Neural progenitor cell (in vitro differentiated cells): ENCODE data around the gene RASSF3. TPM values are rescaled to one million over a fixed set of nuclear protein-coding genes. Genes with fewer than 3 reads are reported as not detected.
A peak's percentile ranks its signal among the peaks of the same experiment; 100 is the strongest.

Experiments
- DNase-seq: peaks from one replicate; pipeline ENCODE4 v3.0.0-alpha.2; 2016; ENCODE audit warnings: low spot score
- H2AFZ ChIP-seq: fragments of 200-600 bp; sonication (generic); replicated peaks from 2 replicates; pipeline ENCODE4 v1.6.1; 2016; ENCODE audit warnings: antibody characterized with exemption
- H3F3A ChIP-seq: fragments of 200-600 bp; sonication (generic); 2 replicates; pipeline ENCODE4 v1.6.1; 2016; ENCODE audit warnings: antibody characterized with exemption, low read depth
- H3K27ac ChIP-seq: fragments of 200-600 bp; sonication (generic); 2 replicates; pipeline ENCODE4 v1.5.1; 2016; ENCODE audit warnings: mild to moderate bottlenecking
- H3K27me3 ChIP-seq: fragments of 200-600 bp; sonication (generic); 2 replicates; pipeline ENCODE4 v1.6.1; 2016; ENCODE audit warnings: mild to moderate bottlenecking, moderate library complexity
- H3K36me3 ChIP-seq: fragments of 200-600 bp; sonication (generic); 2 replicates; pipeline ENCODE4 v1.5.1; 2016
- H3K4me1 ChIP-seq: fragments of 200-600 bp; sonication (generic); 2 replicates; pipeline ENCODE4 v1.6.1; 2016; ENCODE audit warnings: mixed run types
- H3K4me2 ChIP-seq: fragments of 200-600 bp; sonication (generic); 2 replicates; pipeline ENCODE4 v1.6.1; 2016
- H3K4me3 ChIP-seq: fragments of 200-600 bp; sonication (generic); 2 replicates; pipeline ENCODE4 v1.5.1; 2016
- H3K79me2 ChIP-seq: fragments of 200-600 bp; sonication (generic); 2 replicates; pipeline ENCODE4 v1.6.1; 2016; ENCODE audit warnings: low read depth
- H3K9ac ChIP-seq: fragments of 200-600 bp; sonication (generic); 2 replicates; pipeline ENCODE4 v1.6.1; 2016
- H3K9me3 ChIP-seq: fragments of 200-600 bp; sonication (generic); 2 replicates; pipeline ENCODE4 v1.5.1; 2016; ENCODE audit warnings: low read depth
- H4K20me1 ChIP-seq: fragments of 200-600 bp; sonication (generic); 2 replicates; pipeline ENCODE4 v1.6.1; 2016; ENCODE audit warnings: low read depth
- H3K27ac Mint-ChIP-seq: 3 replicates; pipeline ENCODE4 v1.8.0; 2021; ENCODE audit warnings: mixed read lengths
- H3K27me3 Mint-ChIP-seq: 2 replicates; pipeline ENCODE4 v1.8.0; 2022; ENCODE audit warnings: low read depth, mild to moderate bottlenecking, inconsistent platforms, moderate library complexity, mixed read lengths; ENCODE audit not compliant: insufficient read depth
- H3K36me3 Mint-ChIP-seq: 3 replicates; pipeline ENCODE4 v1.8.0; 2021; ENCODE audit warnings: mixed read lengths
- H3K4me1 Mint-ChIP-seq: 3 replicates; pipeline ENCODE4 v1.8.0; 2021; ENCODE audit warnings: mixed read lengths
- H3K4me3 Mint-ChIP-seq: 3 replicates; pipeline ENCODE4 v1.8.0; 2021; ENCODE audit warnings: mild to moderate bottlenecking, moderate library complexity, mixed read lengths
- H3K9me3 Mint-ChIP-seq: 3 replicates; pipeline ENCODE4 v1.8.0; 2020; ENCODE audit warnings: mixed read lengths
- EZH2 ChIP-seq: fragments of 200-600 bp; sonication (generic); IDR thresholded peaks from 2 replicates; pipeline ENCODE4 v1.6.1; 2017; ENCODE audit warnings: antibody characterized with exemption, mild to moderate bottlenecking, moderate library complexity
- EZH2phosphoT487 ChIP-seq: fragments of 200-600 bp; sonication (generic); IDR thresholded peaks from 2 replicates; pipeline ENCODE4 v1.6.1; 2017; ENCODE audit warnings: antibody characterized with exemption
- total RNA-seq: library from RNA; depleted of rRNA; stranded (reverse); fragments of >200 nt; gene quantifications from 2 replicates; pipeline ENCODE4 v1.2.3, GENCODE V29; 2015; ENCODE audit warnings: low replicate concordance
- TF ChIP-seq, protein P1 (sequence below): fragments of 200-600 bp; sonication (generic); IDR thresholded peaks from 2 replicates; pipeline ENCODE4 v1.5.1; 2017; ENCODE audit warnings: antibody characterized with exemption, mild to moderate bottlenecking

RASSF3 gene
- total RNA-seq, 1 donor from 2014 or later = 14.5 TPM

DNA sequence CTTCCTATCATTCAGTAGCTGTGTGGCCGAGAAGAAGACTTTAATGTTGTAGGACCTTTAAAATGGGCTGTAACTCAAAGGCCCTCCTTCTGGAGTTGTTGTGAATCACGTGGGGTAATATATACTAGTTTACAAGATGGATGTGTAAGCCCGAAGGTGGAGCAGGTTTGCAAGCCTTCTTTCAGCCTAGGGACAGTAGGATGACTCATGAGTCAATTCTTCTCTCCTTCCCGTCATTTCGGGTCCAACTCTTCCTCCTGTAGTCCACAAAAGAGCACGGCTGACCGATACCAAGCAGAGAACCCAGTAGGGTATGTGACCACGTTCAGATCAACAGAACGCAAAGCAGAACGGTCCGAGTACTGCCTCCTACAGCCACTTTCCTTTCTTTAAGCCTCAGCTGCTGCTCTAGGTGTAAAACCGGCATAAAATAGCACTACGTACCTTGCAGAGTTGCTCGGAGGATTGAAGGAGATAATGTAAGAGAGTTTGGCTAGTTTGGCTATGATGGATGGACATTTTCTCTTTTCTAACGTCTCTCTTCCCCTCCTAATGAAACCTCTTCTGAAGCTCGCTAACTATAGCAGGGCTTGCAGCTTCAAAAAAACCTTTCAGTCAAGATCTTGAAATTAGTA is 1.3 kb upstream of the RASSF3 start:
- TF ChIP-seq, protein P1, sequence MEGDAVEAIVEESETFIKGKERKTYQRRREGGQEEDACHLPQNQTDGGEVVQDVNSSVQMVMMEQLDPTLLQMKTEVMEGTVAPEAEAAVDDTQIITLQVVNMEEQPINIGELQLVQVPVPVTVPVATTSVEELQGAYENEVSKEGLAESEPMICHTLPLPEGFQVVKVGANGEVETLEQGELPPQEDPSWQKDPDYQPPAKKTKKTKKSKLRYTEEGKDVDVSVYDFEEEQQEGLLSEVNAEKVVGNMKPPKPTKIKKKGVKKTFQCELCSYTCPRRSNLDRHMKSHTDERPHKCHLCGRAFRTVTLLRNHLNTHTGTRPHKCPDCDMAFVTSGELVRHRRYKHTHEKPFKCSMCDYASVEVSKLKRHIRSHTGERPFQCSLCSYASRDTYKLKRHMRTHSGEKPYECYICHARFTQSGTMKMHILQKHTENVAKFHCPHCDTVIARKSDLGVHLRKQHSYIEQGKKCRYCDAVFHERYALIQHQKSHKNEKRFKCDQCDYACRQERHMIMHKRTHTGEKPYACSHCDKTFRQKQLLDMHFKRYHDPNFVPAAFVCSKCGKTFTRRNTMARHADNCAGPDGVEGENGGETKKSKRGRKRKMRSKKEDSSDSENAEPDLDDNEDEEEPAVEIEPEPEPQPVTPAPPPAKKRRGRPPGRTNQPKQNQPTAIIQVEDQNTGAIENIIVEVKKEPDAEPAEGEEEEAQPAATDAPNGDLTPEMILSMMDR = no peak
- TF ChIP-seq EZH2phosphoT487 (no peak), EZH2 (no peak)
- Mint-ChIP-seq H3K9me3 (no peaks in the 10 kb centered on the region), H3K27me3 (peaks cover 7% of the 10 kb centered on the region), H3K36me3 (peaks cover 3% of the 10 kb centered on the region), H3K27ac (peak overlapping the region; percentile 94), H3K4me1 (peaks cover 28% of the 10 kb centered on the region), H3K4me3 (peak overlapping the region; percentile 97)
- Histone ChIP-seq H3K9me3 (no peaks in the 10 kb centered on the region), H3K4me3 (peak overlapping the region; percentile 98), H3K27me3 (no peaks in the 10 kb centered on the region), H3K4me1 (peaks cover 11% of the 10 kb centered on the region), H4K20me1 (peaks cover 21% of the 10 kb centered on the region), H3F3A (peaks cover 39% of the 10 kb centered on the region), H3K4me2 (peak overlapping the region; percentile 97), H3K27ac (no peak overlapping the region), H2AFZ (peak overlapping the region; percentile 75), H3K79me2 (peaks cover 35% of the 10 kb centered on the region), H3K36me3 (no peaks in the 10 kb centered on the region), H3K9ac (no peak overlapping the region)
- DNase-seq = peak; percentile 33

DNA sequence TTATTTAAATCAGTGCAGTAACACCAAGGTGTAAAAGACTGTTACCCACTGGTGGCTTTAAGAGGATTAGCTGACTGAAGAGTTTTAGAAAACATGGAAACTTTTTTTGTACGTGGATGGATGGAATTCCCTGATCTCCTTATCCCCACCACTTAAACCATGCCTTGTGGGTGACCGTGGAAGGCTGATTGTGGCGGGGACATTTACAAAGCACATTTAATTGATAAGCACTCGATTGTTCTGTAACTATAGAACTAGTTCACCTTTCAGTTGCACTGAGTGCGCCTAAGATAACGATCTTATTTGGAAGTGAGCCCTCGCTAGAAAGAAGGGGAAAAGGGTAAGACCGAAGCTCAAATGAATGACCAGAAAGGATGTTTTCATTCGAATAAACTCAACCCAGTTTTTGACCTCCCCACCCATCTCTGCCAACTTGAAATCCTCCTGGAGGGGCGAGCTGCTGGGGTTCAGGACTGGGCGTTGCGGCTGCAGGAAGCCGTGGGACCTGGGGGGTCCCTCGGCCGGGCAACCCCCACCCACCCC is 688 bp upstream of the RASSF3 start:
- H3F3A ChIP-seq = peaks cover 39% of the 10 kb centered on the region
- H2AFZ ChIP-seq = peak overlapping the region; percentile 75
- H4K20me1 ChIP-seq = peaks cover 21% of the 10 kb centered on the region
- peak overlapping the region; percentile 97 for H3K4me2 ChIP-seq
- peaks cover 28% of the 10 kb centered on the region for H3K4me1 Mint-ChIP-seq
- H3K36me3 ChIP-seq = no peaks in the 10 kb centered on the region
- no peaks in the 10 kb centered on the region for H3K27me3 ChIP-seq
- TF ChIP-seq EZH2 (no peak), EZH2phosphoT487 (no peak)
- TF ChIP-seq, protein P1 = no peak
- peaks cover 7% of the 10 kb centered on the region for H3K27me3 Mint-ChIP-seq
- no peaks in the 10 kb centered on the region for H3K9me3 Mint-ChIP-seq
- H3K4me1 ChIP-seq = peaks cover 11% of the 10 kb centered on the region
- H3K27ac ChIP-seq = peak overlapping the region; percentile 93
- peaks cover 4% of the 10 kb centered on the region for H3K36me3 Mint-ChIP-seq
- DNase-seq = peak; percentile 50
- peaks cover 40% of the 10 kb centered on the region for H3K79me2 ChIP-seq
- no peak overlapping the region for H3K9ac ChIP-seq
- H3K27ac Mint-ChIP-seq = peak overlapping the region; percentile 94
- peak overlapping the region; percentile 97 for H3K4me3 Mint-ChIP-seq
- H3K4me3 ChIP-seq = peak overlapping the region; percentile 98
- H3K9me3 ChIP-seq = no peaks in the 10 kb centered on the region

DNA sequence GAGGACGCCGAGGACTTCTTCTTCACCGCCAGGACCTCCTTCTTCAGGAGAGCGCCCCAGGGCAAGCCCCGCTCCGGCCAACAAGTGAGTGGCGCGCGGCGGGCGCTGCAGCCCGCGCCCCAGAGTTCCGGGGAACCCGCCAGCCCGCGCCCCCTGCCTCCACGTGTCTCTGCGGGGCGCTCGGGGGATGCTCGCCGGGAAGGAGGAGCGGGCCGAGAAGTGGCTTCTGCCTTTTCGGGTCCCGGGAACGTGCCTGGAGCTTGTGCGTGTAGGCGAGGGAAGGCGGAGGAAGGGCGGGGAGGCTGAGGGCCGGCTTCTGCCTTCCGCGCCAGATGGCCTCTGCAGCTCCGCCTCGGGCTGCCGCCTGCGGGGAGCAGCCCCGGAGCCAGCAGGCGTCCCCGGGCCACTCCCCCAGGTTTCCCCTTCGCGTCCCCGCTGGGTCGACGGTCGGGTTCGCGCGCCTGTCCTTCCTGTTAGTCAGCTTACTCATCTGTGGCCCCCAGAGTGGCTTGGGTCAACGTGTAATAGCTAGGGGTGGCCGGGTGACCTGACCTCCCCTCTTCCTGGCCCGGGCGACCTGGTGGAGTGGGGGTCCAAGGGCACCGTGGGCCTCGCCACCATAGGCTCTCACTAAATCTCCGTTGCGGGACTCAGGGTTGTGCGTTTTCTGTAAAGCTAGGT is 505 bp downstream of the RASSF3 start:
- H3K9me3 ChIP-seq = no peaks in the 10 kb centered on the region
- no peaks in the 10 kb centered on the region for H3K9me3 Mint-ChIP-seq
- H3K36me3 Mint-ChIP-seq = peaks cover 10% of the 10 kb centered on the region
- peak; percentile 80 for DNase-seq
- H3K79me2 ChIP-seq = peaks cover 52% of the 10 kb centered on the region
- H3K4me3 ChIP-seq = peak overlapping the region; percentile 98
- peak overlapping the region; percentile 97 for H3K4me2 ChIP-seq
- peaks cover 39% of the 10 kb centered on the region for H3F3A ChIP-seq
- peaks cover 7% of the 10 kb centered on the region for H3K27me3 Mint-ChIP-seq
- peak overlapping the region; percentile 93 for H3K27ac ChIP-seq
- H3K4me1 Mint-ChIP-seq = peaks cover 28% of the 10 kb centered on the region
- no peaks in the 10 kb centered on the region for H3K27me3 ChIP-seq
- peaks cover 11% of the 10 kb centered on the region for H3K4me1 ChIP-seq
- H3K27ac Mint-ChIP-seq = no peak overlapping the region
- H4K20me1 ChIP-seq = peaks cover 21% of the 10 kb centered on the region
- peak overlapping the region; percentile 21 for H3K9ac ChIP-seq
- peak overlapping the region; percentile 93 for H2AFZ ChIP-seq
- no peaks in the 10 kb centered on the region for H3K36me3 ChIP-seq
- peak overlapping the region; percentile 94 for H3K4me3 Mint-ChIP-seq
- TF ChIP-seq EZH2 (no peak), EZH2phosphoT487 (no peak)
- TF ChIP-seq, protein P1 = no peak
